HG03139 (cell line): ENCODE data around the gene APOBEC3H.
A peak's percentile ranks its signal among the peaks of the same experiment; 100 is the strongest.

Source experiments
- ATAC-seq: cut with Tn5 transposase; IDR thresholded peaks from one replicate; pipeline ENCODE4 v1.9.1; 2021; ENCODE audit not compliant: unreplicated experiment

The APOBEC3H gene

DNA sequence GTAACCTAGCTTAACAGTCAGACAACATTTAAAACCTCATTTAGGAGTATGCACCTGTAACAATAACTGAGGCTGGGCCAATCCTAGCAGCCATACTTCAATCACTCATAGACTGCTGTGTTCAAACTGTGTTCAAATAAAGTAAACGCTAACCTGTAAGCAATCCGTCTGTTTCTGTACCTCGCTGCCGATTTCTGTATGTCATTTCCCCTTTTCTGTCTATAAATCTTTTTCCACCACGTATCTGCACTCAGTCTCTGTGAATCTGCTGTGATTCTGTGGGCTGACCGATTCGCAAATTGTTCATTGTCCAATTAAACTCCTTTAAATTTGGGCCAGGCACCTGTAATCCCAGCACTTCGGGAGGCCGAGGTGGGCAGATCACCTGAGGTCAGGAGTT lies 12.3 kb downstream of the APOBEC3H start:
- ATAC-seq, result no peak

DNA sequence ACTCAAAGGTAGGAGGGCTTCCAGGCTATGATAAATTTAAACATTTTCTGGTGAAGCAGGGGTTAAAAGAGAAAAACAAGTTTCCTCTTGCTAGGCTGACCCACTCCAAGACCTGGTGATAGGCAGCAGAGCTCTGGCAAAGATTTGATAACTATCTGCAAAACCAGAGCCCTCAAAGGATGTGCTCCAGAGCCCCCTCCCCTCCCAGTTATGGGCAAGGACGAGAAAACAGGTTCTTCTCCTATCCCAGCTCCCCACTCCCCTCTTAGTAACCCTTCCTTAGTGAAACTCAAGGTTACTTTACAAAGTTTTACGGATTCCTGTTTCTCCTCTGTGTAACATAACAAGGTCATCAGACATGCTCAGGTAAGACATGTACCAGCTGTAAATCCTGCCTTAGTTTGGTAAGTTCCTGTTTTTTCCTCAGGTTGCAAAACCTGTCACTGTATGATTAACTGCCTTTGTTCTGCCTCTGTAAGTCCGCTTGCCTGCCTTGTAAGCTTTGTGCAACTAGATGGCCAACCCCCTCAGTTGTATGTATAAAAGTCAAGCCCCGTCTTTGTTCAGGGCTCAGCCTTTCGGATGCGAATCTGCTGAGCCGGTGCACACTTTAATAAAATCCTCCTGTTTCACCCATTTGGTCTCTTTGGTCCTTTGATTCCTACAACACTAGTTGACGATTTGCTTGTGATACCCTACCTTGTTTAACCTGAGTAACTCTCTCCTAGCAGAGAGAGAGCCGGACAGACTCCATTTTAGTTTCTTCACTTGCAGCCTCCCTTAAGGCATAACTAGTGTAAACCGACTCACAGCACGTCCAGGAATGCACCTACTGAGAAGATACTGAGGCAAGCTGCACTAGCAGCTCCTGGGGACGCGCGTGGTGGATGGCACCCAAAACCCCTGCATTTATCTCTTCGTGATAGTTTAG lies 13.9 kb downstream of the APOBEC3H start:
- ATAC-seq, result no peak

GRCh38 chr22:39114112-39114511 lies 17.1 kb downstream of the APOBEC3H start:
- ATAC-seq, result no peak

GRCh38 chr22:39115570-39115969 lies 18.5 kb downstream of the APOBEC3H start:
- ATAC-seq, result no peak

DNA sequence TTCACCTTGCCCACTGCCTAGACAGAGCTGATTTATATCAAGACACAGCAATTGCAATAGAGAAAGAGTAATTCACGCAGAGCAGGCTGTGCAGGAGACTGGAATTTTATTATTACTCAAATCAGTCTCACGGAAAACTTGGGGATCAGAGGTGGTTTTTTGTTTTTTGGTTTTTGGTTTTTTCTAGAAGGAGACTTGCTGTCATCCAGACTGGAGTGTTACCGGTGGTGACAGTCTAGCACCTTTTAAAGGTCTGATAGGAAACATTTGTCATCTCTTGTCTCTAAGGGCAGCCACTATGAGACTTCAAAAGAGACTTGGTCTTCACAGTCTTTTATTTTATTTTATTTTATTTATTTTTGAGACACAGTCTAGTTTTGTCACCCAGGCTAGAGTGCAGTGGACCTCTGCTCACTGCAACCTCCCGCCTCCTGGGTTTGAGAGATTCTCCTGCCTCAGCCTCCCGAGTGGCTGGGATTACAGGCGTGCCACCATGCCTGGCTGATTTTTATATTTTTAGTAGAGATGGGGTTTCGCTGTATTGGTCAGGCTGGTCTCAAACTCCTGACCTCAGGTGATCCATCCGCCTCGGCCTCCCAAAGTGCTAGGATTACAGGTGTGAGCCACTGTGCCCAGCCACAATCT lies 19.1 kb downstream of the APOBEC3H start:
- no peak for ATAC-seq

DNA sequence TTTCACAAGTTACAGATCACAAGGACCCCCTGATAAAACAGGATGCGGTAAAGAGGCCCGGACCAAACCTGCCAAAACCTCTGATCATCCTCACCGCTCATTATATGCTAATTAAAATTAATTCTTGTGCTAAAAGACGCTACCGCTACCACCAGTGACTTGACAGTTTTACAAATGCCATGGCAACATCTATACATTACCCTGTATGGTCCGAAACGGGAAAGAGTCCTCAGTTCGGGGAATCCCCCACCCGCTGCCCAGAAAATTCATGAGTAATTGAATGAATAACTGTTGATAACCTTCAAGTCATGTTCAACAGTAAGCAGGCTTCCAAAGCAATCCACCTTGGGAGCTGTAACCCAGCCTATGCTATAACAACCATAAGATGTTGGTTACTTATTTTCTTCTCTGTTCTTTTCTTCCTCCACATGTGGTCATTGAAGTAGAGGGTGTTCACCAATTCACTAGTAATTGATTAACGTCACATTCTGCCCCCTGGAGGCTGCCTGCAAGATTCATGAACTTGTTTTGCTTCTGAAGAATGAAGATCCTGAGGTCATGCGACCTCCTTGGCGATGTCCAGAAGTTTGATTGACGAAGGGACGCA lies 20.6 kb downstream of the APOBEC3H start:
- peak; percentile 57 for ATAC-seq

DNA sequence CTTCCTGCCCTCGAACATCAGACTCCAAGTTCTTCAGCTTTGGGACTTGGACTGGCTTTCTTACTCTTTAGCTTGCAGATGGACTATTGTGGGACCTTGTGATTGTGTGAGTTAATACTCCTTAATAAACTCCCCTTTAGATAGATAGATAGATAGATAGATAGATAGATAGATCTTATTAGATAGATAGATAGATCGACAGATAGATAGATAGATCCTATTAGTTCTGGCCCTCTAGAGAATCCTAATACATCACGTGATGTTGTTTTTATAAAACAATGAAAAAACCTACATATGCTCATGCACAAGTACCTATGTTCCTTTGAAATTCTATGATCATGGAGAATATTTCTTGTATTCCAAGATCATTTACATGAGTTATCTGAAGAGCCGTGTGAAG lies 23.9 kb downstream of the APOBEC3H start:
- ATAC-seq, result no peak

- no peak for ATAC-seq
Measured at GRCh38 chr22:39122772-39123470, 25.9 kb downstream of the APOBEC3H start.

- no peak for ATAC-seq
Measured at GRCh38 chr22:39123751-39124581, 26.9 kb downstream of the APOBEC3H start.

DNA sequence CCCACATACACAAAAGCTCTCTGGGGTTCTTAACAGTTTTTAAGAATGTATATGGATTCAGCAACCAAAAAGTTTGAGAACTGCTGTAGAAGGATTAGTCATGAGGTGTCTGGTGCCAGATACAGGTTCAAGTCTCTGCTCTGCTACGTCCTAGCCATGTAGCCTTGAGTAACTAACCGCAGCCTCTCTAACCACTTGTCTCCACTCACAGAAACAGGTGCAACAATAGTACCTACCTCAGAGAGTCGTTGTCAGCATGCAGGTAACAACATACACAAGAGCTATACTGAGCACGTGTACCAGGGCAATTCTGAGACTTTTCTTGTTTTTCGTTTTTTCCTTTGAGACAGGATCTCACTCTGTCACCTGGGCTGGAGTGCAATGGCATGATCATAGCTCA lies 28.6 kb downstream of the APOBEC3H start:
- no peak for ATAC-seq

DNA sequence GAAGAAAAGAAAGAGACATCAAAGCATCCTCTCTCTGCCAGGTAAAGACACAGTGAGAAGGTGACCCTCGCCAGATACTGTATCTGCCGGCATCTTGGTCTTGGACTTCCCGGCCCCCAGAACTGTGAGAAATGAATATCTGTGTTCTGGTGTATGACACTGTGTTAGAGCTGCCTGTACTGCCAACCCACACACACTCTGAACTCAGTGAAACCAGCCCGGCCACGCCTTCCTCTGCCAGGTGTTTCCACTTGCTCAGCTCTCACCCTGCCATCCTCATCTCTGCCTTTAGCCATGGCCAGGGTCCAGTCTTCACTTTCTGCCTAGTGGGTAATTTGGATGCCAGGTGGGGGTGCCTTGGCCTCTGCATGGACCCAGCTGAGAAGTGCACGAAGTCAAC lies 31.5 kb downstream of the APOBEC3H start:
- ATAC-seq, result no peak

GRCh38 chr22:39129081-39129480 lies 32.0 kb downstream of the APOBEC3H start:
- no peak for ATAC-seq

DNA sequence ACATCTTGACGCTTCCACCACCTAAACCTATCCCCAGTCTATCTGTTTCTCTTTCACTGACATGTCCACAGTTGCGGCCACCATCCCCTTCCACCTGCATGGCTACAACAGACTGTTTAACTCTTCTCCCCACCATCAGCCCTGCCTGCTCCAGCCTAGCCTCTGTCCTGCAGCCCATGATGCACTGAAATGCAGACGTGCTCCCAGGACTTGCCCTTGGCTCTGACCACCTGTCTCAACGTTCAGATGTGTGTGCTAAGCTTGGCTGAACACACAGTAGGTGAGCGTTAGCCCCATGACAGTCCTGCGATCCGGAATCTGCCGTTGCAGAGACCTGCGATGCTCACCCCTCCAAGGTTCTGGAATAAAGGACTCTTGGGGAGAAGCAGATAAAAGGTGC lies 32.7 kb downstream of the APOBEC3H start:
- no peak for ATAC-seq

DNA sequence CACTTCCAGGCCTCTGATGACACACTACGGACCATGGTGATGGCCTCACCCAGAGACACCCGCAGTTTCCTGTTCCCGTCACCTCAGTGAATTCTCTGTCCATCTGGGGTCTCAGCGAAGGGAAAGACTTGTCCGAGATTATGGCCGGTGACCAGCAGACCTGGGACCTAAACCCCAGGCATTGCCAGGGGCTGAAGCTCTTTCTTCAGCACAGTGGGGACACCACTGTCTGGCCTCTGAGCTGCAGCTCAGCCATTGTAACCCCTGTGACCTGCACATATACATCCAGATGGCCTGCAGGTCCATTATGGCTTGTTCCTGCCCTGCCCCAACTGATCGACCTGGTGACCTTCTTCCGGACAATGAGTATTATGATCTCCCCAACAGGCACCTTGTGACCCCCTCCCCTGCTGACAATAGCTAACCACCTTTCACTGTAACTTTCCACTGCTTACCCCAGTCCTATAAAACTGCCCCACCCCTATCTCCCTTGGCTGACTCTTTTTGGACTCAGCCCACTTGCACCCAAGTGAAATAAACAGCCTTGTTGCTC lies 33.2 kb downstream of the APOBEC3H start:
- no peak for ATAC-seq

DNA sequence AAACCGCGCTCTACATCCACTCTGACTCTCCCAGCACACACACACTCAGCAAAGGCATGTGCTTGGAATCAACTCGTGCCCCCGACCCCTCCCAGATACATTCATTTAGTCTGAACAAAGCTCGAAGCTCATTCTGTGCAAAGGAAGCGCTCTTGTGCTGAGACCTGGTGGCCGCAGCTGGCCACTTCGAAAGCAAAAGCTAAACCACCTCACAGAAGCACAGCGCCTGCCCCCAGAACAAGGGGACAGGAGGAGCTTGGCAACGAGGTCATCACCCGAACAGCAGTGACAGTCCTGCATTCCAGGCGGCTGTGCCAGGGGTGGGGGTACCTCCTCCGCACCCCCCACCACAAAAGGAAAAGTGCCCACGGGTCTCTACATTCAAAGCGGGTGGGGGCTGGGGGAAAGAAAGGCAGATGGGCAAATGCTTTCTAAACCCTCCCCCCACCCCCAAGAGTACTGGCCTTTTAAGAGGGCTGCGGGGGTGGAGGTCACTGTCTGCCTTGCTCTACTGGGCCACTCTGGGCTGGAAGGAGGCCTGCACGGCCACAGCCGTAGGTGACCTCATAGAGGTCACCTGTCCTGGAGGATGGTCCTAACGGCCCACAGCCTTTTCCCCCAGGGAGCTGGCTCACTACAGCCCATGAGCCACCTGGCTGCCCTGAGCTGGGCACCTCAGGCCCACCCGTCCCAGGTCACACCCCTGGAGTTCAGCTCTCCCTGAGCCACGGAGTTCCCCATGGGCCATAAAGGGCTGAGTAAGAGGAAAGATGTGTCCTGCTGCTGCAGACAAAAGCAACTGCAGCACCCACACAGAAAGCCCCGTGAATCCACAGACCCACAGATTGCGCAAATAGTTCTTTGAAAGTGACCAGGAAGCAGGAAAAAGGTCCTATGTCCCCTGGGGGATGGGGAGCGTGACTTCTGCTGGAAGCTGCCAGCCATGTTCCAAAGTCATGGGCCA lies 34.1 kb downstream of the APOBEC3H start:
- no peak for ATAC-seq

GRCh38 chr22:39132281-39132680 lies 35.2 kb downstream of the APOBEC3H start:
- no peak for ATAC-seq

GRCh38 chr22:39132871-39133524 lies 36.0 kb downstream of the APOBEC3H start:
- ATAC-seq, result no peak

GRCh38 chr22:39133871-39134270 lies 36.8 kb downstream of the APOBEC3H start:
- ATAC-seq, result no peak
